Gastrocnemius medialis (tissue), 4 donors: Measurements from ENCODE around the gene TAMALIN. TPM values are rescaled to one million over a fixed set of nuclear protein-coding genes. Genes with fewer than 3 reads are reported as not detected.

ENCODE experiments used
- ATAC-seq, 2 donors: fragments of 150-250 bp; one replicate each; pipeline ENCODE4 v1.9.1; 2016
- DNase-seq, 2 donors: peaks; one replicate each; pipeline ENCODE4 v3.0.0-alpha.2; 2019
- H3K27ac ChIP-seq, 4 donors: fragments of 200-600 bp; sonication (generic); 1 replicate in 1 of 4; 2 replicates in 3 of 4; pipeline ENCODE4 v1.5.1; 2016 to 2018; ENCODE audit warnings: mild to moderate bottlenecking in 2 of 4, moderate library complexity in 1 of 4
- H3K27me3 ChIP-seq, 3 donors: fragments of 200-600 bp; sonication (generic) in 2 of 3; 1 replicate in 1 of 3; 2 replicates in 2 of 3; pipeline versions ENCODE4 v1.5.1 to v1.6.0; 2016 to 2019; ENCODE audit warnings: mild to moderate bottlenecking in 1 of 3, moderate library complexity in 1 of 3
- H3K36me3 ChIP-seq, 2 donors: fragments of 200-600 bp; sonication (generic) in 1 of 2; one replicate each; pipeline ENCODE4 v1.5.1; 2017 to 2018
- H3K4me1 ChIP-seq, 2 donors: fragments of 200-600 bp; sonication (generic) in 1 of 2; one replicate each; pipeline ENCODE4 v1.5.1; 2016 to 2017; ENCODE audit warnings: mild to moderate bottlenecking in 2 of 2
- H3K4me3 ChIP-seq, 4 donors: fragments of 200-600 bp; sonication (generic) in 3 of 4; 1 replicate in 1 of 4; 2 replicates in 3 of 4; pipeline ENCODE4 v1.5.1; 2016 to 2019; ENCODE audit warnings: mild to moderate bottlenecking in 2 of 4
- H3K9me3 ChIP-seq, 3 donors: fragments of 200-600 bp; sonication (generic) in 2 of 3; 1 replicate in 1 of 3; 2 replicates in 2 of 3; pipeline ENCODE4 v1.5.1; 2016 to 2019
- POLR2A ChIP-seq, 2 donors: fragments of 450-650 bp; IDR thresholded peaks; one replicate each; pipeline ENCODE4 v1.6.1; 2017; ENCODE audit warnings: antibody characterized with exemption in 2 of 2, mild to moderate bottlenecking in 2 of 2, moderate library complexity in 2 of 2
- in situ Hi-C, 4 donors: fragments of 200-750 bp; cut with MboI; loops; one replicate each; pipeline versions ENCODE4 v1.15.0 to v1.8.0; 2017; ENCODE audit warnings: low sequenced_read_pairs in 4 of 4
- intact Hi-C: fragments of 100-400 bp; cut with DNase I; formaldehyde crosslinking; loops from one replicate; pipeline ENCODE4 v1.15.1; 2023; ENCODE audit warnings: low total_unique reads
- total RNA-seq, 4 donors: library from RNA; depleted of rRNA; stranded (reverse); fragments of >200 nt; gene quantifications; one replicate each; pipeline versions ENCODE4 v1.1.0 to v1.2.3, GENCODE V29; 2016
- TF ChIP-seq, protein P1 (sequence below), 5 experiments: fragments of 450-650 bp in 3 of 5; fragments of 200-600 bp in 2 of 5; sonication (generic) in 2 of 5; IDR thresholded peaks in 4 of 5; conservative IDR thresholded peaks in 1 of 5; 1 replicate in 4 of 5; 2 replicates in 1 of 5; pipeline ENCODE4 v1.5.1; 2016 to 2019; ENCODE audit warnings: antibody characterized with exemption in 5 of 5, mild to moderate bottlenecking in 3 of 5, moderate library complexity in 3 of 5

TAMALIN gene
- total RNA-seq, 4 donors from 2014 or later: 9.3 to 14.9 (median 11.8) TPM

DNA sequence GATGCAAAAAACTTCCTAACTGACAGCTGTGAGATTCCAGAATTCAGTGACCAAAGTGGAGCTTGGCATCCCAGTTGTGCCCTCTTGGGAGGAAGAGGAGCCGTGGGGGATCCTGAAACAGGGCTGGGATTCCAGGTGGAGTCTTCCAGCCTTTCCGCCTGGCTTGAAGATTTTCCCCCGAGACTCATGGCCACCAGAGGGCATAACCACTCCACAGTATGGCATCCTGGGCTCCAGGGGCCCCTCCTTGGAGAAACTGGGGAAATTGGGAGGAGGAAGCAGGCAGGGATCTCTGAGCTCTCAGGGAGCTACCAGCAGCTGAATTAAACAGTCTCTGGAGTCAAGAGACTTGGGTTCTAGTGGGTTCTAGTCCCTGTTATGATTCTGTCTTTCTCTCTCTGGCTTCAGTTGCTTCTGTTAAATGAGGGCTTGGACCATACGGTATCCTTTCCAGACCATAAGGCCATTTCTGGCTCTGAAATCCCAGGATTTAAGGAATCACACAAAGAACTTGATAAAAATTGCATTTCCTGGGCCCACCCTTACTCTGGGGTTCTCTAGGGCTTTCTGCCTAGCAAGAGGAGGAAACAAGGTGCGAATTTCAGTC is 2.6 kb upstream of the TAMALIN start:
- Histone ChIP-seq H3K9me3 (no peaks in the 10 kb centered on the region), H3K4me3 (no peak overlapping the region), H3K4me1 (peaks cover 0 to 4% of the 10 kb centered on the region in 2 donors), H3K27me3 (peaks cover 2 to 19% (median 19%) of the 10 kb centered on the region in 3 donors), H3K36me3 (no peaks in the 10 kb centered on the region), H3K27ac (no peak overlapping the region)
- TF ChIP-seq, protein P1, sequence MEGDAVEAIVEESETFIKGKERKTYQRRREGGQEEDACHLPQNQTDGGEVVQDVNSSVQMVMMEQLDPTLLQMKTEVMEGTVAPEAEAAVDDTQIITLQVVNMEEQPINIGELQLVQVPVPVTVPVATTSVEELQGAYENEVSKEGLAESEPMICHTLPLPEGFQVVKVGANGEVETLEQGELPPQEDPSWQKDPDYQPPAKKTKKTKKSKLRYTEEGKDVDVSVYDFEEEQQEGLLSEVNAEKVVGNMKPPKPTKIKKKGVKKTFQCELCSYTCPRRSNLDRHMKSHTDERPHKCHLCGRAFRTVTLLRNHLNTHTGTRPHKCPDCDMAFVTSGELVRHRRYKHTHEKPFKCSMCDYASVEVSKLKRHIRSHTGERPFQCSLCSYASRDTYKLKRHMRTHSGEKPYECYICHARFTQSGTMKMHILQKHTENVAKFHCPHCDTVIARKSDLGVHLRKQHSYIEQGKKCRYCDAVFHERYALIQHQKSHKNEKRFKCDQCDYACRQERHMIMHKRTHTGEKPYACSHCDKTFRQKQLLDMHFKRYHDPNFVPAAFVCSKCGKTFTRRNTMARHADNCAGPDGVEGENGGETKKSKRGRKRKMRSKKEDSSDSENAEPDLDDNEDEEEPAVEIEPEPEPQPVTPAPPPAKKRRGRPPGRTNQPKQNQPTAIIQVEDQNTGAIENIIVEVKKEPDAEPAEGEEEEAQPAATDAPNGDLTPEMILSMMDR (IDR thresholded peaks at IDR 0.05 in 4 of 5, conservative IDR thresholded peaks at IDR 0.05 in 1 of 5): peak; percentile 47 to 77 (median 72)
- TF ChIP-seq POLR2A (IDR thresholded peaks at IDR 0.05): no peak
- intact Hi-C loops (loop anchor here (5.0 kb wide), 1 partner anchor 118 kb away; no protein-coding TSS in a partner anchor), in situ Hi-C loops (no loop called here)
- peak in 1 of 2 donors; percentile 40 for ATAC-seq
- peak in 1 of 2 donors; percentile 39 for DNase-seq

DNA sequence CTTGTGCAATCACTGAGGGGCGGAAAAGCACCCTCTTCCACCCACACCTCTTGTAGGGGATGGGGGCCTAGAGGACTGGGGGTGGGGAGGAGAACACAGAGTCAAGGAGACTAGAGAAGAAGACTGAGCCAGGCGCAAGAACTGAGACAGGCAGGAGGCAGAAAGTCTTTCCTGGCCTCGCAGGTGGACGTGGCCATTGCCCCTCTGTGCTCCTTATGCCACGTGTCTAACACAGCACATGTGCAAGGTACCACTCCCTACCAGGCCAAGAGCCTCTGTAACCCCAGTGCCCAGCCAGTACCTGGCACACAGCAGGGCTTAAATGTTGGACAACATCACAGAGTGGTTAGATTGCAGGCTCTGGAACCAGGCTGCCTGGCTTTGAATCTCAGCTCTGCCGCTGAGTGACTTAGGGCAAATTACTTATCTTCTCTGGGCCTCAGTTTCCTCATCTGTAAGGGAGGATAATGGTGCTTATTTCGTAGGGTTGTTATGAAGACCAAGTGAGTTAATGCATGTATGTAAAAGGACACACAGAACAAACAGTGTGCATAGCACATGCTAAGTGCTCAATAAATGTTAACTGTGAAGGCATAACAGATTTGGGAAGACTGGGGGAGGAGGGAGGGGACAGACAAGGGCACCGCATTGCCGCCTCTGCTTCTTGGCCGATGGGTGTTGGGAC is 1.4 kb upstream of the TAMALIN start:
- Histone ChIP-seq H3K9me3 (no peaks in the 10 kb centered on the region), H3K36me3 (no peaks in the 10 kb centered on the region), H3K27me3 (peaks cover 2 to 19% (median 19%) of the 10 kb centered on the region in 3 donors), H3K4me3 (no peak overlapping the region), H3K4me1 (peaks cover 0 to 4% of the 10 kb centered on the region in 2 donors), H3K27ac (no peak overlapping the region)
- in situ Hi-C loops (no loop called here), intact Hi-C loops (no loop called here)
- ATAC-seq (no peak), DNase-seq (no peak)
- TF ChIP-seq POLR2A (IDR thresholded peaks at IDR 0.05): no peak
- TF ChIP-seq, protein P1 (IDR thresholded peaks at IDR 0.05 in 4 of 5, conservative IDR thresholded peaks at IDR 0.05 in 1 of 5): no peak

DNA sequence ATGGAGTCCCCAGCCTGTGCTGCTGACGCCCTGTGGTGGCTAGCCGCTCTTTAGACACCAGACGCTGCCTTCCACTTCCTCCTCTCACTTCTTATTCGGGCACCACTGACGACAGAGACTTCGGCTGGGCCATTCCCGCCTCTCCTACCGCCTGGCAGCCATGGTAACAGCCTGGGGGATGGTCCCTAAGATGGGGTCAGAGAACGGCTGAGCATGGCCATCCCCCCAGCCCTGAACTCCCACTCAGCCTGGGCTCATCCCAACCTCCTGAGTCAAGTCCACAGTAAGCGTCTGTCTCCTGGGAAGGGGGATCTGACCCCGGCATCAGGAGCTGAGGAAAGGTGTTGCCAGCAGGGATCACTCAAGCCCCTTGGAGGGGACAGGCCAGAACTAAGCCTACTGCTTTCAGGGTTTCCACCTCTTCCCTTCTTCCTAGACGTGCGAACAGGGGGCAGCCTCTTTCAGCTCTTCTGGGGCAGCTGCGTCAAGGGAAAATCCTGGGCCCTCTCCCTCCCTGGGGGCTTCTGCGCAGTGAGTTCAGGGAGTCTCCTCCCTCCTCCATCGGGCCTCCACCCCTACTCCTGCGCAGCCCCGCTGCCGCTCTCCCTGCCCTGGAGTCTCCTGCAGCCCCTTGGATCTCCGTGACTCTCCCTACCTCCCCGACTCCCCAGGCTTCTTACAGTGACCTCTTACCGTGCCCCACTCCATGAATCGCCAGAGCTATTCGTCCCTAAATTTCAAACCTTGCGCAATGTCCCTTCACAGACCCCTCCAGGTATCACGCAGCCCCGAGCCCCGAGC is 643 bp upstream of the TAMALIN start:
- Histone ChIP-seq H3K36me3 (no peaks in the 10 kb centered on the region), H3K9me3 (no peaks in the 10 kb centered on the region), H3K27ac (peak overlapping the region in 1 of 4 donors; percentile 22), H3K4me1 (peaks cover 0 to 10% of the 10 kb centered on the region in 2 donors), H3K4me3 (peak overlapping the region; percentile 59 to 71 (median 63)), H3K27me3 (peaks cover 2 to 19% (median 19%) of the 10 kb centered on the region in 3 donors)
- intact Hi-C loops: no loop called here
- ATAC-seq: no peak
- TF ChIP-seq, protein P1 (IDR thresholded peaks at IDR 0.05 in 4 of 5, conservative IDR thresholded peaks at IDR 0.05 in 1 of 5): no peak
- no peak for TF ChIP-seq POLR2A (IDR thresholded peaks at IDR 0.05)
- in situ Hi-C loops: no loop called here
- DNase-seq: peak in 1 of 2 donors; percentile 59

DNA sequence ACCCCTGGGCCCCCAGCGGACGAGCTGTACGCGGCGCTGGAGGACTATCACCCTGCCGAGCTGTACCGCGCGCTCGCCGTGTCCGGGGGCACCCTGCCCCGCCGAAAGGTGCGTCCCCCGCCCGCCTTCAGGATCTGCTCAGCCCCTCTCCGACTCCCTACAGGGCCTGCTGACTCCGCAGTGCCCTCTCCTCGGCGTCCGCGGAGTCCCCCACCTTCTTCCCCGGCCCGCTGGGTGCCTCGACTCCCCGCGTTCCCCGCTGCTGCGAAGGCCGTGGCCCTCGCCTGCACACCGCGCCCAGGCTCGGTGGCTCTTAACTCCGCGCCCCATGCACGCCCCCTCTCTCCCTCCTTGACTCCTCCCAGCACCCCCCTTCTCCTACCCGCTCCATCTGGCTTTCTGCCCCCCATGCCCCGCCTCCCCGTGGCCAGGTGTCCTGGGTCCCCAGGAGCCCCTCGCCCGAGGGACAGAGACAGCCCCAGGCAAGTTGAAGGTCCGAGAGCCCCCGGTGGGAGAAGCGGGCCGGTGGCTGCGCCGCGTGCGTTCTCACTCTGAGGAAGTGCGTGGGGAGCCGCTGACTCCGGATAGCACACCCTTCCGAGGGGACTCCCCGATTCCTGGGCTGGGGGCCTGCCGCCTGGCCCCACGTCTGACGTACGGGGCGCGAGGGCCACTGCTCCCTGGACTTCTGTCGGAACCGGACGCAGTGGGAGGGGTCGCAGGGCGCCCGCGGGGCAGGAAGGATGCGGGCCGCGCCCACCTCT is 594 bp downstream of the TAMALIN start:
- intact Hi-C loops (no loop called here), in situ Hi-C loops (no loop called here)
- ATAC-seq (peak in 1 of 2 donors; percentile 5), DNase-seq (no peak)
- Histone ChIP-seq H3K27ac (peak overlapping the region; percentile 72 to 85 (median 80)), H3K27me3 (peaks cover 2 to 19% (median 19%) of the 10 kb centered on the region in 3 donors), H3K36me3 (no peaks in the 10 kb centered on the region), H3K4me1 (peaks cover 0 to 13% of the 10 kb centered on the region in 2 donors), H3K4me3 (peak overlapping the region; percentile 59 to 71 (median 63)), H3K9me3 (no peaks in the 10 kb centered on the region)
- TF ChIP-seq, protein P1 (IDR thresholded peaks at IDR 0.05 in 4 of 5, conservative IDR thresholded peaks at IDR 0.05 in 1 of 5): no peak
- peak; percentile 10 to 46 for TF ChIP-seq POLR2A (IDR thresholded peaks at IDR 0.05)
